HG03095 (cell line): ENCODE results near the gene TUBB2A.
"Not testable (repeated sequence)": the region's sequence is repeated elsewhere in the genome, so short reads cannot be mapped to it uniquely, and the experiment has no call there.

ENCODE experiments used
- ATAC-seq: cut with Tn5 transposase; IDR thresholded peaks from one replicate; pipeline ENCODE4 v1.9.1; 2021; ENCODE audit warnings: moderate library complexity; ENCODE audit not compliant: unreplicated experiment

The TUBB2A gene

GRCh38 chr6:3157131-3157933, at the start of gene TUBB2A:
TUBB2A (minus strand) TSS chr6:3157544; CDS start chr6:3157463, 81 bp downstream.
- peak; percentile 72 for ATAC-seq

- no peak for ATAC-seq
These were observed 49.1 kb upstream of the TUBB2A start for GRCh38 chr6:3206339-3207015.

- ATAC-seq, result no peak
These were observed 48.6 kb upstream of the TUBB2A start for GRCh38 chr6:3205913-3206312.

GRCh38 chr6:3204921-3205320, 47.6 kb upstream of the TUBB2A start:
- ATAC-seq, result no peak

GRCh38 chr6:3202999-3203696, 45.8 kb upstream of the TUBB2A start:
- no peak for ATAC-seq

- no peak for ATAC-seq
These were observed 44.0 kb upstream of the TUBB2A start for GRCh38 chr6:3201388-3201787.

GRCh38 chr6:3200682-3201081, 43.3 kb upstream of the TUBB2A start:
- no peak for ATAC-seq

- ATAC-seq, result no peak
These were observed 42.0 kb upstream of the TUBB2A start for GRCh38 chr6:3199382-3199781.

- not testable (repeated sequence) for ATAC-seq
These were observed 40.4 kb upstream of the TUBB2A start for GRCh38 chr6:3197734-3198133.

GRCh38 chr6:3196770-3197169, 39.4 kb upstream of the TUBB2A start:
- no peak for ATAC-seq

GRCh38 chr6:3195695-3196497, 38.6 kb upstream of the TUBB2A start:
- ATAC-seq, result no peak

GRCh38 chr6:3195420-3195694, 38.0 kb upstream of the TUBB2A start:
- ATAC-seq, result no peak

- no peak for ATAC-seq
These were observed 37.4 kb upstream of the TUBB2A start for GRCh38 chr6:3194535-3195419.

- no peak for ATAC-seq
These were observed 35.9 kb upstream of the TUBB2A start for GRCh38 chr6:3193102-3193849.

GRCh38 chr6:3190779-3191178, 33.4 kb upstream of the TUBB2A start:
- ATAC-seq, result no peak

- ATAC-seq, result no peak
These were observed 32.7 kb upstream of the TUBB2A start for GRCh38 chr6:3190056-3190455.

- not testable (repeated sequence) for ATAC-seq
These were observed 31.8 kb upstream of the TUBB2A start for GRCh38 chr6:3189192-3189591.

- ATAC-seq, result no peak
These were observed 30.9 kb upstream of the TUBB2A start for GRCh38 chr6:3188262-3188661.

- ATAC-seq, result no peak
These were observed 29.6 kb upstream of the TUBB2A start for GRCh38 chr6:3186974-3187382.
